Mesothelial cell of epicardium (in vitro differentiated cells): ENCODE data around the gene ID2. TPM values are rescaled to one million over a fixed set of nuclear protein-coding genes. Genes with fewer than 3 reads are reported as not detected.

ENCODE experiments used
- DNase-seq, 2 experiments: peaks; one replicate each; pipeline ENCODE4 v3.0.0; 2021; ENCODE audit warnings: low spot score in 2 of 2; ENCODE audit not compliant: unreplicated experiment in 2 of 2
- H3K27ac Mint-ChIP-seq: 2 replicates; pipeline ENCODE4 v1.8.0; 2021; ENCODE audit warnings: mixed read lengths
- H3K27me3 Mint-ChIP-seq: 2 replicates; pipeline ENCODE4 v1.8.0; 2021; ENCODE audit warnings: low read depth, mixed read lengths
- H3K36me3 Mint-ChIP-seq: 2 replicates; pipeline ENCODE4 v1.8.0; 2021; ENCODE audit warnings: mixed read lengths
- H3K4me1 Mint-ChIP-seq: 2 replicates; pipeline ENCODE4 v1.8.0; 2021; ENCODE audit warnings: mixed read lengths
- H3K4me3 Mint-ChIP-seq: 2 replicates; pipeline ENCODE4 v1.8.0; 2021; ENCODE audit warnings: mild to moderate bottlenecking, moderate library complexity, mixed read lengths
- H3K9me3 Mint-ChIP-seq: 2 replicates; pipeline ENCODE4 v1.8.0; 2021; ENCODE audit warnings: mixed read lengths
- CTCF ChIP-seq: fragments of 200-600 bp; sonication (generic); IDR thresholded peaks from one replicate; pipeline ENCODE4 v1.5.0; 2021; ENCODE audit warnings: antibody characterized with exemption; ENCODE audit not compliant: unreplicated experiment
- total RNA-seq: library from RNA; stranded (reverse); gene quantifications from 3 replicates; pipeline ENCODE4 v1.2.1, GENCODE V29; 2021

Gene ID2
- total RNA-seq, 1 donor from 2014 or later: 240 TPM

GRCh38 chr2:8659735-8660492, 21.9 kb upstream of the ID2 start:
- Mint-ChIP-seq H3K9me3 (no peaks in the 10 kb centered on the region), H3K4me3 (no peak overlapping the region), H3K27ac (peak overlapping the region; percentile 36), H3K4me1 (peaks cover 17% of the 10 kb centered on the region), H3K36me3 (no peaks in the 10 kb centered on the region), H3K27me3 (no peaks in the 10 kb centered on the region)
- TF ChIP-seq CTCF: no peak
- DNase-seq: no peak

GRCh38 chr2:8661235-8661634, 20.6 kb upstream of the ID2 start:
- DNase-seq: no peak
- H3K9me3 Mint-ChIP-seq: no peaks in the 10 kb centered on the region
- peaks cover 14% of the 10 kb centered on the region for H3K4me1 Mint-ChIP-seq
- H3K36me3 Mint-ChIP-seq: no peaks in the 10 kb centered on the region
- no peaks in the 10 kb centered on the region for H3K27me3 Mint-ChIP-seq
- no peak overlapping the region for H3K27ac Mint-ChIP-seq
- no peak for TF ChIP-seq CTCF
- no peak overlapping the region for H3K4me3 Mint-ChIP-seq

GRCh38 chr2:8661736-8662135, 20.1 kb upstream of the ID2 start:
- no peak overlapping the region for H3K27ac Mint-ChIP-seq
- H3K27me3 Mint-ChIP-seq: no peaks in the 10 kb centered on the region
- no peak for DNase-seq
- no peaks in the 10 kb centered on the region for H3K9me3 Mint-ChIP-seq
- peaks cover 10% of the 10 kb centered on the region for H3K4me1 Mint-ChIP-seq
- no peak overlapping the region for H3K4me3 Mint-ChIP-seq
- TF ChIP-seq CTCF: no peak
- no peaks in the 10 kb centered on the region for H3K36me3 Mint-ChIP-seq

- no peak for DNase-seq
- TF ChIP-seq CTCF: no peak
- Mint-ChIP-seq H3K9me3 (no peaks in the 10 kb centered on the region), H3K27me3 (no peaks in the 10 kb centered on the region), H3K36me3 (no peaks in the 10 kb centered on the region), H3K4me1 (peaks cover 10% of the 10 kb centered on the region), H3K27ac (peak overlapping the region; percentile 40), H3K4me3 (no peak overlapping the region)
These were observed 19.5 kb upstream of the ID2 start for GRCh38 chr2:8662239-8662879.

GRCh38 chr2:8663997-8664396, 17.9 kb upstream of the ID2 start:
- Mint-ChIP-seq H3K27ac (no peak overlapping the region), H3K4me3 (no peak overlapping the region), H3K9me3 (no peaks in the 10 kb centered on the region), H3K4me1 (peaks cover 10% of the 10 kb centered on the region), H3K27me3 (no peaks in the 10 kb centered on the region), H3K36me3 (no peaks in the 10 kb centered on the region)
- no peak for DNase-seq
- TF ChIP-seq CTCF: no peak
